Omental fat pad (tissue), 4 donors: ENCODE results near the gene ACP2. TPM values are rescaled to one million over a fixed set of nuclear protein-coding genes. Genes with fewer than 3 reads are reported as not detected.

ENCODE experiments used
- ATAC-seq: fragments of 150-250 bp; one replicate; pipeline ENCODE4 v1.9.1; 2016; ENCODE audit warnings: mild to moderate bottlenecking, moderate library complexity; ENCODE audit not compliant: low FRiP score
- DNase-seq: peaks from one replicate; pipeline ENCODE4 v3.0.0-alpha.2; 2019; ENCODE audit warnings: low spot score
- total RNA-seq, 4 donors: library from RNA; depleted of rRNA; stranded (reverse); fragments of >200 nt; gene quantifications; one replicate each; pipeline ENCODE4 v1.1.0, GENCODE V29; 2016
- TF ChIP-seq, protein P1 (sequence below), 3 donors: fragments of 450-650 bp; IDR thresholded peaks; one replicate each; pipeline ENCODE4 v1.5.1; 2016 to 2017; ENCODE audit warnings: antibody characterized with exemption in 3 of 3, mild to moderate bottlenecking in 3 of 3, moderate library complexity in 2 of 3

Gene ACP2
- total RNA-seq, 4 donors from 2014 or later: 44.1 to 70.2 (median 55.4) TPM

DNA sequence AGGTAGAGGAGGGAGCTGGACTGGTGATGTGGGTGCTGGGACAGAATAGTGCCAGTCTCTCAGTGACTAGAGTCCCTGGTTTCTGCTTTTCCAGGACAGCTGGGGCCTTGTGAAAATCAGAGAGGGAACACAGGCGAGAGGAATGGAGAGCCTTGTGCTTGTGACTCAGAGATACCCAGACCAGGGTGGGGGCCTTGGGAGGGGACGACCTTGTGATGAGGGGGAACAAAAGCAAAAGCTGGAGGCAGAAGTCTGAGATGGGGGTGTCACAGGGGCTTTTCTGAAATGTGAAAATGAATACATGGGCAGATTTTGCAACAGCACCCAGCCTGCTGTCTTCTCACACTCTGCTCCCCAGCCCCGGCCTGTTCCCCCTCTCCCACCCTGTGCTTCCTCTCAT lies 5.8 kb upstream of the ACP2 start:
- DNase-seq: no peak

DNA sequence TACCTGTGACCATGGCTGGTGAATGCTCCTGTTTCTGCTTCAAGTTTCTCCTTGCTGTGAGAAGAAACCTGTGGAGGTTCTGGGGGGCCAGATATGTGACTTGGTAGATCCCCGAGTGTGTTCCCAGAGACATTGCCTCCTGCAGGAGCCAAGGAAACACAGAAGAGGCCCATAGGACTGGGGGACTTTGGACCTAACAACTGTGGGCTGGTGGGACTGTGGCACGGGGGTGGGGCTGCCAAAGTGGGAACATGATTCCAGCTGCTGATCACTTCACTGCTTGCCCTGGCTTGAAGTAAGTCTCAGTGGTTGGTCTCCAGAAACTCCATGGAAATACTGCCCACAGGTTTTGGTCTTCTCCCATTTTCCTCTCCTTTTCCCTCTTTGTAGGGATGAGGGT lies 5.0 kb upstream of the ACP2 start:
- no peak for ATAC-seq
- TF ChIP-seq, protein P1, sequence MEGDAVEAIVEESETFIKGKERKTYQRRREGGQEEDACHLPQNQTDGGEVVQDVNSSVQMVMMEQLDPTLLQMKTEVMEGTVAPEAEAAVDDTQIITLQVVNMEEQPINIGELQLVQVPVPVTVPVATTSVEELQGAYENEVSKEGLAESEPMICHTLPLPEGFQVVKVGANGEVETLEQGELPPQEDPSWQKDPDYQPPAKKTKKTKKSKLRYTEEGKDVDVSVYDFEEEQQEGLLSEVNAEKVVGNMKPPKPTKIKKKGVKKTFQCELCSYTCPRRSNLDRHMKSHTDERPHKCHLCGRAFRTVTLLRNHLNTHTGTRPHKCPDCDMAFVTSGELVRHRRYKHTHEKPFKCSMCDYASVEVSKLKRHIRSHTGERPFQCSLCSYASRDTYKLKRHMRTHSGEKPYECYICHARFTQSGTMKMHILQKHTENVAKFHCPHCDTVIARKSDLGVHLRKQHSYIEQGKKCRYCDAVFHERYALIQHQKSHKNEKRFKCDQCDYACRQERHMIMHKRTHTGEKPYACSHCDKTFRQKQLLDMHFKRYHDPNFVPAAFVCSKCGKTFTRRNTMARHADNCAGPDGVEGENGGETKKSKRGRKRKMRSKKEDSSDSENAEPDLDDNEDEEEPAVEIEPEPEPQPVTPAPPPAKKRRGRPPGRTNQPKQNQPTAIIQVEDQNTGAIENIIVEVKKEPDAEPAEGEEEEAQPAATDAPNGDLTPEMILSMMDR (IDR thresholded peaks at IDR 0.05): no peak

More for the DNA sequence above, 5.8 kb upstream of the ACP2 start:
- no peak for ATAC-seq
- TF ChIP-seq, protein P1 (IDR thresholded peaks at IDR 0.05): no peak

DNA sequence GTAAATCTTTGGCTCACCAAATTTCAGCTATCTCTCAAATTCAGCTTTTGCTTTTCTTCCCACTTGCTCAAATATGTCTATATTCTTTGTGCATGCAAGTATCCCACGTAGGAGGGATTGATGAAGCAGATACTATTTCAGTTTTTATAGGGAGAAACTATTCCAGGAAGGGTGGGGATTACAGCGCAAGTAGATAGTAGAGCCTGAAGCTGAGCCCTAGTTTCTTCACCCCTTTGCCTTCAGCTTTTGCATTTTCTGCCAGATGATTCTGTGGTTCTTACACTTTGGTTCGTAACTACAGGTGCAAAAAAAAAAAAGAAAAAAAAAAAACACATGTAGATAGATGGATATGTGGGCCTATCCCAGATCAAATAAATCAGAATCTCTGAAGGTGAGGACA lies 3.1 kb upstream of the ACP2 start:
- TF ChIP-seq, protein P1 (IDR thresholded peaks at IDR 0.05): no peak
- DNase-seq: no peak
- ATAC-seq: no peak

More for the DNA sequence above, 5.0 kb upstream of the ACP2 start:
- DNase-seq: no peak

DNA sequence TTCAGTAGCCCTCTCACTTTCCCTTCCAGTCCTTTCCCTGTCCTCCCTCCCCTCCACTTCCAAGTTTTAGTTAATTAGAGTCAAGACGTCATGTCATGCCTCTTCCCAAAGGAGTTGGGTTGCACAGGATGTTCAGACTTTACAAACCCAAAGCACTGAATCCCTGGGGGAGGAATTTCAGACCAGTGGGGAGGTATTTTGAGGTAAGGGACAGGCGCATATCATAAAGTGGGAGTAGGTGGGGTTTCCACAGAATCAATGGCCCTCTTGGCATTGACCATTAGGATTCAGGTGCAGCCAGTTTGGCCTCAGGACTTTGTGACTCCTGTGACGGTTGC lies 733 bp upstream of the ACP2 start:
- no peak for ATAC-seq
- TF ChIP-seq, protein P1 (IDR thresholded peaks at IDR 0.05): no peak
- no peak for DNase-seq

DNA sequence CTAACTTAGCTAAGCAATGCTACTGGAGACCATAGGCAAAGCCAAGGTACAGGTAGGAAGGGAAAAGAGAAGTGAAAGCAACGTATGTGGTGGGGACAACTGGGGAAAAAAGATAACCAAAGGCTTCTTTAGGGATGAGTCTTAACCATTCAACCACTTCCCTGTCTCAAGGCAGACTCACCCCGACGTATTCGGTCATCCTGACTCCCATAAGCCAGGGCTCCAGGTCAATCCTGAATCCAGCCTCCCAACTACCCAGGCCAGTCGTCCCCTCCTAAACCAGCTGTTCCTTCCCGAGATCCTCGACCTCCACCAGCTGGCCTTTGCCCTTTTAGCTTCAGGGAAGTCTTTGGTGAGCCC lies 330 bp downstream of the ACP2 start:
- DNase-seq: no peak
- ATAC-seq: peak; percentile 41
- TF ChIP-seq, protein P1 (IDR thresholded peaks at IDR 0.05): no peak

DNA sequence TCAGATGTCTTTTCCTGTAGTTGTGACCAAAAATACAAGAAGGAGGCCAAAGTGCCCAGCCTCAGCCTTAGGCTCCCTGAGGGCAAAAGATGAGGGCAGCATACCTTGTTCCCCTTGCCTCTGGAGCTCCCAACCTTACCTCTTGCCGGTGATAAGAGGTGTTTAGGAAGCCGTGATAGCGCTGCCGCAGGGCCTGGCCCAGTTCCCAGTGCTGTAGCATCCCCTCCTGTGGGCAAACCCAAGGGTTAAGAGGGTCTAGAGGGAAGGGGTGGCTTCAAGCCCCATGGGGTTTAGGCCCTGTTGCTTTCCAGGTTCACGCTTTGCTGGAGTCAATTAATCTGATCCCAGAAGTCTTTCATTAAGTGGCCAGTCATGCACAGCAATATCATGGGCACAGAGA lies 1.1 kb downstream of the ACP2 start:
- ATAC-seq: no peak
- TF ChIP-seq, protein P1 (IDR thresholded peaks at IDR 0.05): no peak
- DNase-seq: no peak

DNA sequence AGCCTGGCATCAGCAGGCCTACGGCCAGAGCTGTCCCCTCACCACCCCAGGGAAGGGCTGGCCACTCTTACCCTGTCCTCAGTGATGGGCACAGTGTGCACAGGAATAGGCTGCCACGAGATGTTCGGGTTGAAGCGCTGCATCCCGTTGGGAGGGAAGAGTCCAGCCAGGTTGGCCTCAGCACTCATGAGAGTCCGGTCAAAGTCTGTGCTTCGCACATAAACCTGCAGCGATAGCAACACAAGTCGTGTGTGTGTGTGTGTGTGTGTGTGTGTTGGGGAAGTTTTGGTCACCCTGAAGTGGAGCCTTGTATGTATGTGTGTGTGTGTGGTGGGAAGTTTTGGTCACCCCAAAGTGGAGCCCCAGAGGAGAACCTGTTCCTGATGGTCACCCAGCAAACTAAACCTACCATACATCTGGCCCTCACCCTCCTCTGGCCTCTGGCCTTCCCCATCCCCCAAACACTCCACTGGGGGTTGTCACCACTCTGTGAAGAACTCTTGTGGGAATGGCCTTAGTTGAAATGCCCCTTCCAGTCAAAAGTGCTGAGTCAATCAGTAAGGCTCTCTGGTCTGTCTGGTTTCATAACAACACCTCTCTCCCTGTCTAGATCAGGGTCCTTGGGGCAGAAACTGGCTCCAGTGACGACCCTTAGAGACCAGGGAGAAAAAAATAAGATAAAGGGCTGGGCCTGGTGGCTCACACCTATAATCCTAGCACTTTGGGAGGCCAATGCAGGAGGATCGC lies 2.8 kb downstream of the ACP2 start:
- DNase-seq (no peak), ATAC-seq (no peak)
- TF ChIP-seq, protein P1 (IDR thresholded peaks at IDR 0.05): no peak
